DOHH2 (cell line): ENCODE measurements around the gene C4orf46.

Experiments
- H3F3A ChIP-seq: fragments of 200-600 bp; sonication (generic), shearing (Covaris generic); 2 replicates; pipeline ENCODE4 v1.6.0; 2016; ENCODE audit warnings: antibody characterized with exemption, mild to moderate bottlenecking; ENCODE audit not compliant: control insufficient read depth, insufficient read depth
- H3K27ac ChIP-seq: fragments of 200-600 bp; sonication (generic); 2 replicates; pipeline ENCODE4 v1.5.1; 2014; ENCODE audit warnings: low read depth, mild to moderate bottlenecking, low read length, moderate library complexity
- H3K27me3 ChIP-seq: fragments of 200-600 bp; sonication (generic); 2 replicates; pipeline ENCODE4 v1.6.1; 2014; ENCODE audit warnings: mild to moderate bottlenecking, low read length, mixed read lengths; ENCODE audit not compliant: control insufficient read depth
- H3K36me3 ChIP-seq: fragments of 200-600 bp; sonication (generic); 2 replicates; pipeline ENCODE4 v1.6.1; 2014; ENCODE audit warnings: mild to moderate bottlenecking, low read length, moderate library complexity, mixed read lengths; ENCODE audit not compliant: control insufficient read depth
- H3K4me1 ChIP-seq: fragments of 200-600 bp; sonication (generic); 2 replicates; pipeline ENCODE4 v1.6.1; 2014; ENCODE audit warnings: mild to moderate bottlenecking, low read length, mixed read lengths; ENCODE audit not compliant: control insufficient read depth
- H3K4me2 ChIP-seq: fragments of 200-600 bp; sonication (generic); 2 replicates; pipeline ENCODE4 v1.6.0; 2014; ENCODE audit warnings: mild to moderate bottlenecking, low read length, moderate library complexity
- H3K4me3 ChIP-seq: fragments of 200-600 bp; sonication (generic); 2 replicates; pipeline ENCODE4 v1.5.1; 2014; ENCODE audit warnings: mild to moderate bottlenecking, low read length, mixed read lengths
- H3K79me2 ChIP-seq: fragments of 200-600 bp; sonication (generic); 2 replicates; pipeline ENCODE4 v1.6.1; 2014; ENCODE audit warnings: mild to moderate bottlenecking, low read length, mixed read lengths; ENCODE audit not compliant: control insufficient read depth
- H3K9me2 ChIP-seq: fragments of 200-600 bp; sonication (generic); replicated peaks from 2 replicates; pipeline ENCODE4 v1.6.1; 2014; ENCODE audit warnings: mild to moderate bottlenecking, low read length, mixed read lengths; ENCODE audit not compliant: control insufficient read depth
- H3K9me3 ChIP-seq: fragments of 200-600 bp; sonication (generic); 2 replicates; pipeline ENCODE4 v1.6.1; 2014; ENCODE audit warnings: antibody characterized with exemption, low read length, mixed read lengths; ENCODE audit not compliant: control insufficient read depth, insufficient read depth
- H4K20me1 ChIP-seq: fragments of 200-600 bp; sonication (generic); 2 replicates; pipeline ENCODE4 v1.6.0; 2014; ENCODE audit warnings: low read depth, mild to moderate bottlenecking, antibody characterized with exemption, low read length, moderate library complexity; ENCODE audit not compliant: control insufficient read depth, insufficient read depth
- EZH2phosphoT487 ChIP-seq: fragments of 200-600 bp; sonication (generic); IDR thresholded peaks from 2 replicates; pipeline ENCODE4 v1.6.1; 2017; ENCODE audit warnings: borderline replicate concordance, mild to moderate bottlenecking, antibody characterized with exemption, low read length, moderate library complexity, mixed read lengths
- TF ChIP-seq, protein P1 (sequence below): fragments of 200-600 bp; sonication (generic); IDR thresholded peaks from one replicate; pipeline ENCODE4 v1.5.1; 2014; ENCODE audit warnings: antibody characterized with exemption, mild to moderate bottlenecking, low read depth, low read length; ENCODE audit not compliant: poor library complexity, severe bottlenecking

Gene C4orf46

DNA sequence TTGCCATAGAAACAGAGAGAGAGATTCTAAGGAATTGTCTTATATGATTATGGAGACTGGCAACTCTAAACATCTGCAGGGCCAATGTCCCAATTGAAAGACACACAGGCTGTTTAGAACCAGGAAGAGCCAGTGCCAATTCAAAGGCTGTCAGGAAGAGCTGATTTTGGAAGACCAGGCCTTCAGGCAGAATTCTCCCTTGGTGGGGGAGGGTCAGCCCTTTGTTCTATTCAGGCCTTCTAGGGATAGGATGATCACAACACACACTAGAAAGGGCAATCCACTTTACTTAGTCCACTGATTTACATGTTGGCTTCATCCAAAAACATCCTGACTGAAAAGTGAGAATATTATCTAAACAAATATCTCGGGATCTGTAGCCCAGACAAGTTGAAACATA is 15.2 kb downstream of the C4orf46 start:
- Histone ChIP-seq H3K9me2 (no peaks in the 10 kb centered on the region), H3F3A (no peaks in the 10 kb centered on the region), H3K27me3 (peaks cover 8% of the 10 kb centered on the region; the same call in 1 of the 2 replicates), H3K27ac (no peak overlapping the region), H3K9me3 (no peaks in the 10 kb centered on the region), H3K79me2 (no peaks in the 10 kb centered on the region), H4K20me1 (no peaks in the 10 kb centered on the region), H3K36me3 (no peaks in the 10 kb centered on the region), H3K4me1 (no peaks in the 10 kb centered on the region), H3K4me2 (no peak overlapping the region), H3K4me3 (no peak overlapping the region)
- TF ChIP-seq EZH2phosphoT487 = no peak
- TF ChIP-seq, protein P1, sequence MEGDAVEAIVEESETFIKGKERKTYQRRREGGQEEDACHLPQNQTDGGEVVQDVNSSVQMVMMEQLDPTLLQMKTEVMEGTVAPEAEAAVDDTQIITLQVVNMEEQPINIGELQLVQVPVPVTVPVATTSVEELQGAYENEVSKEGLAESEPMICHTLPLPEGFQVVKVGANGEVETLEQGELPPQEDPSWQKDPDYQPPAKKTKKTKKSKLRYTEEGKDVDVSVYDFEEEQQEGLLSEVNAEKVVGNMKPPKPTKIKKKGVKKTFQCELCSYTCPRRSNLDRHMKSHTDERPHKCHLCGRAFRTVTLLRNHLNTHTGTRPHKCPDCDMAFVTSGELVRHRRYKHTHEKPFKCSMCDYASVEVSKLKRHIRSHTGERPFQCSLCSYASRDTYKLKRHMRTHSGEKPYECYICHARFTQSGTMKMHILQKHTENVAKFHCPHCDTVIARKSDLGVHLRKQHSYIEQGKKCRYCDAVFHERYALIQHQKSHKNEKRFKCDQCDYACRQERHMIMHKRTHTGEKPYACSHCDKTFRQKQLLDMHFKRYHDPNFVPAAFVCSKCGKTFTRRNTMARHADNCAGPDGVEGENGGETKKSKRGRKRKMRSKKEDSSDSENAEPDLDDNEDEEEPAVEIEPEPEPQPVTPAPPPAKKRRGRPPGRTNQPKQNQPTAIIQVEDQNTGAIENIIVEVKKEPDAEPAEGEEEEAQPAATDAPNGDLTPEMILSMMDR = no peak

DNA sequence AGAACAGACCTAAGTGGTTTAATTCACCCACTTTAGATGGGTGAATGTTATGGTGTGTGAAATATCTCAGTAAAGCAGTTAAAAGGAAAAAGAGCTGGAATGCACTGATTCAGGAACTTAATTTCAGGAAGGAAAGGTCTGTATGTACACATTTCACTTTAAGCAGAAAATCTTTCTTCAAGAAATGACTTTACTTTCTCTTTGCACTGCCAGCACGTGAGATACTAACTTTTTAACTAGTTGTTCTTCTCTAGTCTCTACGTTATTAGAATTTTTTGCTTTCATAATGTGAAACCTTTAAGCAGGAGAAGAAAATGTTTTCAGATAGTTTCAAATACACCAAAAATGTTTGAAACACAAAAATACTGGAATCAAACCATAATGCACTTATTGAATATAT is 18.8 kb downstream of the C4orf46 start:
- no peaks in the 10 kb centered on the region for H3K9me3 ChIP-seq
- H3K27me3 ChIP-seq = peaks cover 8% of the 10 kb centered on the region; the same call in 1 of the 2 replicates
- H3K79me2 ChIP-seq = no peaks in the 10 kb centered on the region
- H4K20me1 ChIP-seq = no peaks in the 10 kb centered on the region
- no peak overlapping the region for H3K4me3 ChIP-seq
- no peak overlapping the region for H3K27ac ChIP-seq
- no peaks in the 10 kb centered on the region for H3K4me1 ChIP-seq
- peak overlapping the region; percentile 21 for H3K4me2 ChIP-seq
- H3K9me2 ChIP-seq = no peaks in the 10 kb centered on the region
- TF ChIP-seq, protein P1 = no peak
- no peak for TF ChIP-seq EZH2phosphoT487
- no peaks in the 10 kb centered on the region for H3F3A ChIP-seq
- H3K36me3 ChIP-seq = no peaks in the 10 kb centered on the region

DNA sequence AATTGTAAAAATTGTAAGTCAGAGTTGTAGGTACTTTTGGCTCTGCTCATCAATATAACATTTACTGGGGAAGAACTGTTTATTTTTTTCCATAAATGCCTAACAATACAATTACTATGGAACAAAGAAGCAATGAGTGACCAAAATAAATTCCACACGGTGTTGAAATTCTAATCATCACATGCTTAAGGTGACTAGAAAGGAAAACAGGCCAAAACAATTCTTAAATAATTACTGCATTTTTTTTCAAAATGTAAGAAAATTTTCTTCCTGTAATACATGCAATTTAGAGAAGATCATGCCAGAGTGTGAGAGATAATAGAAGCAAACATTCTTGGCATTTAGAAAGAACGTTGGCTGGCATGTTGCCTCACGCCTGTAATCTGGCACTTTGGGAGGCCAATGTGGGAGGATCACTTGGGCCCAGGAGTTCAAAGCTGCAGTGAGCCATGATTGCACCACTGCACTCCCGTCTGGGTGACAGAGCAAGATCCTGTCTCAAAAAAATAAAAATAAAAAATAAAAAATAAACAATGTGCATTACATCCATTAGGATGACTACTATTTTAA is 22.5 kb downstream of the C4orf46 start:
- Histone ChIP-seq H4K20me1 (no peaks in the 10 kb centered on the region), H3K9me3 (no peaks in the 10 kb centered on the region), H3K79me2 (no peaks in the 10 kb centered on the region), H3K27me3 (peaks cover 8% of the 10 kb centered on the region; the same call in 1 of the 2 replicates), H3F3A (no peaks in the 10 kb centered on the region), H3K4me1 (no peaks in the 10 kb centered on the region), H3K9me2 (no peaks in the 10 kb centered on the region), H3K36me3 (no peaks in the 10 kb centered on the region), H3K4me2 (no peak overlapping the region), H3K27ac (no peak overlapping the region), H3K4me3 (no peak overlapping the region)
- TF ChIP-seq, protein P1 = no peak
- no peak for TF ChIP-seq EZH2phosphoT487
